ENCODE measurements around the gene TRIM45. TPM values are rescaled to one million over a fixed set of nuclear protein-coding genes. Genes with fewer than 3 reads are reported as not detected.

The TRIM45 gene
- total and polyA plus RNA-seq, 2 of the 13 experiments (the other 11 are each of a cell fraction or from before 2014, with no cell fraction given): 1.9 to 2.3 TPM

DNA sequence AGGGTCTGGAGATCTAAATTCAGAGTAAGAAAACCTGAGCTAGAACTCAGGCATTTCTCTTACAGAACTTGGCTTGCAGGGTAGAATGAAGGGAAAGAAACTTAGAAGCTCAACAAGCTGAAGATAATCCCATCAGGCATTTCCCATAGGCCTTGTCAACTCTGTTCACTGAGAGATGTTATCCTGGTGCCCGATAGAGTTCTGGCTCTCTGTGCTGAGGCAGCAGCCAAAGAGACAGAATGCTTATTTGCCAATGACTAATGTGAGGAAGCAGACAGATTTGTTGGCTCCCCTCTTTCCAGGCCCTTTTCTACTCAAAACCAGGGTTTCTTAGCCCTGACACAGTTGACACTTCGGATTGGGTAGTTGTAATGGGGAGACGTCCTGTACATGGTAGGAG, 22.3 kb upstream of the TRIM45 start:
- 64% methylated on average over 3 of the region's 3 CpGs for WGBS (ENCODE audit: low lambda C conversion rate)
- no peak for ATAC-seq
- no peaks in the 10 kb centered on the region; a peak in 1 of 5 replicates for H3K27me3 ChIP-seq (ENCODE audit: control insufficient read depth in 1 of 2, insufficient read depth in 2 of 2, low read length in 2 of 2)
- H3K9me3 ChIP-seq (ENCODE audit: low read length): no peaks in the 10 kb centered on the region
- in situ Hi-C loops (cut with HindIII; ENCODE audit: extremely low pct_ligation_motif_present, low pct_unique_long_range_greater_than_20kb): loop anchor here (25.0 kb wide), 1 partner anchor 143 kb away; no protein-coding TSS in a partner anchor
- ChIA-PET POLR2A (no interaction called here), CTCF (ENCODE audit: low intra/inter-chr PET ratio, low total read pairs) (no interaction called here)
- H3K36me3 ChIP-seq (replicated peaks in 1 of 2; ENCODE audit: control insufficient read depth in 1 of 2, insufficient read depth in 2 of 2, low read length in 2 of 2): no peaks in the 10 kb centered on the region
- no peak overlapping the region for H3K27ac ChIP-seq (ENCODE audit: extremely low read length, insufficient read depth, low read length)
- FAIRE-seq: no peak
- intact Hi-C loops (cut with micrococcal nuclease; ENCODE audit: unreplicated experiment): no loop called here
- no peaks in the 10 kb centered on the region for H4K20me1 ChIP-seq (ENCODE audit: insufficient read depth, low read length)
- H3K4me1 ChIP-seq (ENCODE audit: insufficient read depth, low read length): no peaks in the 10 kb centered on the region
- H3K9ac ChIP-seq (ENCODE audit: insufficient read depth, low read depth, low read length): no peak overlapping the region
- no peak overlapping the region for H3K4me2 ChIP-seq (ENCODE audit: low read depth, low read length)
- no peaks in the 10 kb centered on the region for H3K79me2 ChIP-seq (ENCODE audit: insufficient read depth, low read length)
- no peak overlapping the region for H3K4me3 ChIP-seq (replicated peaks in 1 of 3; ENCODE audit: insufficient read depth in 1 of 3, low read depth in 2 of 3, low read length in 3 of 3)
- no peak overlapping the region for H2AFZ ChIP-seq (ENCODE audit: low read length)
- no peak for DNase-seq (ENCODE audit: low spot score)
- no TSS peak for BruUV-seq (replicated peaks)
- TF ChIP-seq ZKSCAN5 (CRISPR knock-in tag; IDR thresholded peaks at IDR 0.05): no peak
- no peak for TF ChIP-seq ZNF713 (CRISPR knock-in tag; IDR thresholded peaks at IDR 0.05)
- no peak for TF ChIP-seq MED13 (CRISPR knock-in tag; IDR thresholded peaks at IDR 0.05)
- TF ChIP-seq MIER3 (CRISPR knock-in tag; IDR thresholded peaks at IDR 0.05; ENCODE audit: borderline replicate concordance): no peak
- TF ChIP-seq KLF12 (CRISPR knock-in tag; IDR thresholded peaks at IDR 0.05; ENCODE audit: borderline replicate concordance): no peak
- no peak for TF ChIP-seq TAF15 (IDR thresholded peaks at IDR 0.05; ENCODE audit: low read depth, low read length, poor library complexity, severe bottlenecking)
- TF ChIP-seq NBN (conservative IDR thresholded peaks at IDR 0.05): no peak
- TF ChIP-seq ZNF615 (CRISPR knock-in tag; IDR thresholded peaks at IDR 0.05; ENCODE audit: borderline replicate concordance): no peak
- no peak for TF ChIP-seq CENPT (CRISPR knock-in tag; IDR thresholded peaks at IDR 0.05; ENCODE audit: low read depth)
- TF ChIP-seq, protein P1, sequence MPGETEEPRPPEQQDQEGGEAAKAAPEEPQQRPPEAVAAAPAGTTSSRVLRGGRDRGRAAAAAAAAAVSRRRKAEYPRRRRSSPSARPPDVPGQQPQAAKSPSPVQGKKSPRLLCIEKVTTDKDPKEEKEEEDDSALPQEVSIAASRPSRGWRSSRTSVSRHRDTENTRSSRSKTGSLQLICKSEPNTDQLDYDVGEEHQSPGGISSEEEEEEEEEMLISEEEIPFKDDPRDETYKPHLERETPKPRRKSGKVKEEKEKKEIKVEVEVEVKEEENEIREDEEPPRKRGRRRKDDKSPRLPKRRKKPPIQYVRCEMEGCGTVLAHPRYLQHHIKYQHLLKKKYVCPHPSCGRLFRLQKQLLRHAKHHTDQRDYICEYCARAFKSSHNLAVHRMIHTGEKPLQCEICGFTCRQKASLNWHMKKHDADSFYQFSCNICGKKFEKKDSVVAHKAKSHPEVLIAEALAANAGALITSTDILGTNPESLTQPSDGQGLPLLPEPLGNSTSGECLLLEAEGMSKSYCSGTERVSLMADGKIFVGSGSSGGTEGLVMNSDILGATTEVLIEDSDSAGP (CRISPR knock-in tag; IDR thresholded peaks at IDR 0.05; ENCODE audit: borderline replicate concordance): no peak
- no peak for TF ChIP-seq SMARCC2 (IDR thresholded peaks at IDR 0.05)
- TF ChIP-seq NR2F1 (CRISPR knock-in tag; IDR thresholded peaks at IDR 0.05): no peak
- TF ChIP-seq ZNF30 (CRISPR knock-in tag; IDR thresholded peaks at IDR 0.05): no peak

Data from HepG2 (cell line).